GM12891 (cell line): ENCODE results near the gene POLD1.
"Not testable (repeated sequence)": the region's sequence is repeated elsewhere in the genome, so short reads cannot be mapped to it uniquely, and the experiment has no call there.

Source experiments
- POLR2A ChIP-seq: IDR thresholded peaks from 2 replicates; pipeline ENCODE4 v1.6.1; 2011; ENCODE audit warnings: low read depth, low read length, control low read depth
- POLR2AphosphoS5 ChIP-seq: IDR thresholded peaks from 2 replicates; pipeline ENCODE4 v1.6.1; 2011; ENCODE audit warnings: low read depth, low read length, control low read depth

DNA sequence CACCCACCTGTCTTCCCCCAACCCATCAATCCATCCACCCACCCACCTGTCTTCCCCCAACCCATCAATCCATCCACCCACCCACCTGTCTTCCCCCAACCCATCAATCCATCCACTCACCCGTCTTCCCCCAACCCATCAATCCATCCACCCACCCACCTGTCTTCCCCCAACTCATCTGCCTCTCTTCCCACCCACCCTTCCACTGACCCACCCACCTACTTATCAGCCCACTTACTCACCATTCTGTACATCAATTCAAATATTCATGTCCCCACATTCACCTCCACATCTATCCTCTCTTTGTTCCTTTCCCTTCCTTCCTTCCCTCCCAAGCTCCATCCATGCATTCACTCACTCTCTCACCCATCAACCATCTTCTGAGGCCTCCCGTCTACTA is 55.0 kb downstream of the POLD1 start:
- TF ChIP-seq POLR2AphosphoS5, POLR2A: not testable (repeated sequence)
